IMR-90 (cell line): ENCODE results near the gene GUCD1. TPM values are rescaled to one million over a fixed set of nuclear protein-coding genes. Genes with fewer than 3 reads are reported as not detected.
"Not testable (repeated sequence)": the region's sequence is repeated elsewhere in the genome, so short reads cannot be mapped to it uniquely, and the experiment has no call there.

Source experiments
- ATAC-seq: fragments of 200-7000 bp; cut with Tn5 transposase; 2 replicates; pipeline ENCODE4 v1.9.1; 2020; ENCODE audit warnings: low read depth, mild to moderate bottlenecking, moderate library complexity
- BruUV-seq: library from RNA; stranded (reverse); fragments of 400-500 nt; replicated peaks from 2 replicates; lab custom pipeline; 2021; lab: Mats Ljungman, UMichigan
- CTCF ChIA-PET: fragments of 300-600 bp; formaldehyde crosslinking; extraction: SDS; loops from one replicate; lab custom pipeline; 2021; ENCODE audit warnings: antibody characterized with exemption; lab: Yijun Ruan, JAX
- POLR2A ChIA-PET: fragments of 300-600 bp; sonication (Branson Sonifier 250); formaldehyde crosslinking; loops from one replicate; lab custom pipeline; 2022; ENCODE audit warnings: antibody characterized with exemption; ENCODE audit not compliant: unreplicated experiment; lab: Charles Lee
- DNase-seq: peaks from one replicate; pipeline ENCODE4 v3.0.0; 2013
- H2AFZ ChIP-seq: replicated peaks from 2 replicates; pipeline ENCODE3; 2013; ENCODE audit warnings: low read length, mild to moderate bottlenecking; ENCODE audit not compliant: poor library complexity
- H2AK5ac ChIP-seq: 2 replicates; pipeline ENCODE4 v1.6.1; 2013; ENCODE audit warnings: low read depth, low read length, inconsistent platforms
- H2AK9ac ChIP-seq: replicated peaks from 2 replicates; pipeline ENCODE3; 2013; ENCODE audit warnings: mild to moderate bottlenecking, low read depth, low read length, moderate library complexity; ENCODE audit not compliant: poor library complexity
- H2BK120ac ChIP-seq: 2 replicates; pipeline ENCODE4 v1.6.1; 2013; ENCODE audit warnings: low read depth, low read length, inconsistent platforms
- H2BK15ac ChIP-seq: 3 replicates; pipeline ENCODE4 v1.6.1; 2013; ENCODE audit warnings: low read depth, low read length, inconsistent platforms
- H2BK20ac ChIP-seq: 2 replicates; pipeline ENCODE4 v1.6.1; 2013; ENCODE audit warnings: low read depth, mild to moderate bottlenecking, inconsistent platforms, low read length, moderate library complexity
- H2BK5ac ChIP-seq: 2 replicates; pipeline ENCODE4 v1.6.1; 2013; ENCODE audit warnings: mild to moderate bottlenecking, low read depth, low read length, inconsistent platforms; ENCODE audit not compliant: poor library complexity, severe bottlenecking
- H3K14ac ChIP-seq: replicated peaks from 2 replicates; pipeline ENCODE4 v1.6.1; 2013; ENCODE audit warnings: low read depth, low read length, inconsistent platforms
- H3K18ac ChIP-seq: 2 replicates; pipeline ENCODE4 v1.6.1; 2013; ENCODE audit warnings: low read depth, low read length, control low read depth
- H3K23ac ChIP-seq: 2 replicates; pipeline ENCODE4 v1.6.1; 2013; ENCODE audit warnings: low read depth, low read length, inconsistent platforms
- H3K27ac ChIP-seq: 2 replicates; pipeline ENCODE4 v1.5.1; 2013; ENCODE audit warnings: mild to moderate bottlenecking, control low read depth, low read length; ENCODE audit not compliant: insufficient read depth
- H3K27me3 ChIP-seq: 2 replicates; pipeline ENCODE4 v1.6.1; 2013; ENCODE audit warnings: low read length; ENCODE audit not compliant: control insufficient read depth, insufficient read depth
- H3K36me3 ChIP-seq: 2 replicates; pipeline ENCODE4 v1.6.1; 2013; ENCODE audit warnings: low read length, mixed read lengths; ENCODE audit not compliant: control insufficient read depth, insufficient read depth
- H3K4ac ChIP-seq: 2 replicates; pipeline ENCODE4 v1.6.1; 2013; ENCODE audit warnings: low read depth, low read length, inconsistent platforms
- H3K4me1 ChIP-seq: 2 replicates; pipeline ENCODE4 v1.6.1; 2013; ENCODE audit warnings: low read length, mixed read lengths; ENCODE audit not compliant: control insufficient read depth, insufficient read depth
- H3K4me2 ChIP-seq: 2 replicates; pipeline ENCODE4 v1.6.1; 2013; ENCODE audit warnings: low read depth, mild to moderate bottlenecking, control low read depth, low read length, moderate library complexity
- H3K4me3 ChIP-seq: 2 replicates; pipeline ENCODE4 v1.5.1; 2013; ENCODE audit warnings: low read depth, mild to moderate bottlenecking, control low read depth, low read length, moderate library complexity; ENCODE audit not compliant: insufficient read depth
- H3K56ac ChIP-seq: 2 replicates; pipeline ENCODE4 v1.6.1; 2013; ENCODE audit warnings: low read length, inconsistent platforms; ENCODE audit not compliant: insufficient read depth; ENCODE audit errors: extremely low read depth
- H3K79me1 ChIP-seq, 2 experiments: 2 replicates each; pipeline ENCODE4 v1.6.1; 2013; ENCODE audit warnings: low read length in 2 of 2, inconsistent platforms in 1 of 2, low read depth in 1 of 2
- H3K9ac ChIP-seq: 2 replicates; pipeline ENCODE4 v1.6.1; 2013; ENCODE audit warnings: low read depth, low read length, control low read depth
- H3K9me1 ChIP-seq: 2 replicates; pipeline ENCODE4 v1.6.1; 2013; ENCODE audit warnings: low read length, inconsistent platforms; ENCODE audit not compliant: insufficient read depth
- H3K9me3 ChIP-seq: 2 replicates; pipeline ENCODE4 v1.6.1; 2013; ENCODE audit warnings: low read length; ENCODE audit not compliant: control insufficient read depth, insufficient read depth
- H4K20me1 ChIP-seq: 2 replicates; pipeline ENCODE4 v1.6.1; 2013; ENCODE audit warnings: low read length, inconsistent platforms; ENCODE audit not compliant: insufficient read depth
- H4K5ac ChIP-seq: 2 replicates; pipeline ENCODE4 v1.6.1; 2013; ENCODE audit warnings: mild to moderate bottlenecking, low read depth, low read length, control low read depth
- H4K8ac ChIP-seq, 2 experiments: 2 replicates each; pipeline ENCODE4 v1.6.1; 2013; ENCODE audit warnings: low read depth in 2 of 2, low read length in 2 of 2, control low read depth in 1 of 2, inconsistent platforms in 1 of 2
- H4K91ac ChIP-seq: 2 replicates; pipeline ENCODE4 v1.6.1; 2013; ENCODE audit warnings: low read depth, low read length, inconsistent platforms; ENCODE audit not compliant: insufficient read depth
- CEBPB ChIP-seq: IDR thresholded peaks from 2 replicates; pipeline ENCODE4 v1.6.1; 2012; ENCODE audit warnings: low read depth, low read length, improper control_type of control experiment
- WGBS, 2 experiments: methylation state at CpG; one replicate each; pipeline versions ENCODE4 v1.1.5 to v1.1.7; 2013; ENCODE audit warnings: missing lambda C conversion rate in 2 of 2; ENCODE audit not compliant: insufficient read length in 1 of 2; ENCODE audit errors: extremely low coverage in 2 of 2; 5-methylcytosine and 5-hydroxymethylcytosine counted together
- dilution Hi-C: fragments of 300-500 bp; cut with HindIII; formaldehyde crosslinking; loops from one replicate; pipeline ENCODE4 v1.14.3; 2018; ENCODE audit warnings: low sequenced_read_pairs; ENCODE audit not compliant: unreplicated experiment
- in situ Hi-C: fragments of 300-500 bp; cut with MboI; formaldehyde crosslinking; loops from 3 replicates; pipeline ENCODE4 v1.14.3; 2019; ENCODE audit warnings: low sequenced_read_pairs, inconsistent platforms, mixed read lengths
- intact Hi-C: fragments of 100-400 bp; cut with micrococcal nuclease; formaldehyde crosslinking; loops from 2 replicates; pipeline ENCODE4 v1.10.0; 2022
- polyA plus RNA-seq, 3 experiments: library from polyadenylated mRNA; depleted of rRNA; stranded (reverse); fragments of >200 nt; gene quantifications; 2 replicates each; pipeline ENCODE4 v1.2.3, GENCODE V29; 2012; ENCODE audit warnings: low replicate concordance in 1 of 3
- total RNA-seq: library from RNA; depleted of rRNA; stranded (reverse); fragments of >200 nt; gene quantifications from 2 replicates; pipeline ENCODE4 v1.2.3, GENCODE V29; 2012

GUCD1 gene
- total and polyA plus RNA-seq, 2 of the 4 experiments (the other 2 are of a cell fraction) = 97.6 to 143 TPM

- TF ChIP-seq CEBPB = no peak
Measured at GRCh38 chr22:24601217-24602104, 46.5 kb upstream of the GUCD1 start (continued).

- H3K9ac ChIP-seq, ATAC-seq, H3K23ac ChIP-seq, H3K56ac ChIP-seq, H3K27me3 ChIP-seq, H2AK9ac ChIP-seq, H2BK5ac ChIP-seq, H2BK20ac ChIP-seq, H3K4me3 ChIP-seq, in situ Hi-C loops, H3K18ac ChIP-seq, H4K8ac ChIP-seq, CTCF ChIA-PET, H3K4me2 ChIP-seq, POLR2A ChIA-PET, H3K9me3 ChIP-seq, H3K79me1 ChIP-seq, H2BK120ac ChIP-seq, H4K5ac ChIP-seq, H4K20me1 ChIP-seq, H3K14ac ChIP-seq, H2BK15ac ChIP-seq, H3K9me1 ChIP-seq, H2AK5ac ChIP-seq, H3K4me1 ChIP-seq, H3K27ac ChIP-seq, BruUV-seq, H2AFZ ChIP-seq, H3K36me3 ChIP-seq, H3K4ac ChIP-seq, intact Hi-C loops, H4K91ac ChIP-seq, dilution Hi-C loops: not testable (repeated sequence)
- peak; percentile 29 for DNase-seq
- no CpG with 5 or more reads among the region's 3 CpGs for WGBS, 2 experiments
Measured at GRCh38 chr22:24599958-24600715, 45.2 kb upstream of the GUCD1 start.
